HepG2 (cell line): ENCODE data around the gene OPN3. TPM values are rescaled to one million over a fixed set of nuclear protein-coding genes. Genes with fewer than 3 reads are reported as not detected.

ENCODE experiments used
- DNMT1 ChIP-seq: sonication (generic); formaldehyde crosslinking; IDR thresholded peaks from 2 replicates; pipeline ENCODE4 v1.5.1; 2020; ENCODE audit warnings: mild to moderate bottlenecking, missing genetic modification reagents
- ELF3 ChIP-seq: IDR thresholded peaks from 2 replicates; pipeline ENCODE4 v1.6.1; 2016; ENCODE audit warnings: missing genetic modification reagents, missing compliant biosample characterization
- GTF2F1 ChIP-seq: fragments of 150-350 bp; IDR thresholded peaks from 2 replicates; pipeline ENCODE4 v1.6.1; 2014; ENCODE audit warnings: low read length
- MAZ ChIP-seq, 2 experiments: sonication (generic) in 1 of 2; formaldehyde crosslinking in 1 of 2; IDR thresholded peaks; 2 replicates each; pipeline versions ENCODE4 v1.5.0 to v1.6.1; 2012 to 2020; ENCODE audit warnings: low read depth in 2 of 2, mild to moderate bottlenecking in 2 of 2, borderline replicate concordance in 1 of 2, improper control_type of control experiment in 1 of 2, low read length in 1 of 2, missing genetic modification reagents in 1 of 2, moderate library complexity in 1 of 2
- MIER2 ChIP-seq: IDR thresholded peaks from 2 replicates; pipeline ENCODE4 v1.6.1; 2016; ENCODE audit warnings: missing biosample characterization, missing genetic modification reagents
- MLLT10 ChIP-seq: sonication (generic); formaldehyde crosslinking; IDR thresholded peaks from 2 replicates; pipeline ENCODE4 v1.4.0; 2020; ENCODE audit warnings: missing genetic modification reagents
- NAIF1 ChIP-seq: sonication (generic); formaldehyde crosslinking; IDR thresholded peaks from 2 replicates; pipeline ENCODE4 v1.5.0; 2020; ENCODE audit warnings: mild to moderate bottlenecking, missing genetic modification reagents, borderline replicate concordance
- NBN ChIP-seq: fragments of 450-650 bp; conservative IDR thresholded peaks from 2 replicates; pipeline ENCODE4 v1.6.1; 2017
- PCBP2 ChIP-seq: fragments of 200-400 bp; formaldehyde crosslinking; optimal IDR thresholded peaks from 2 replicates; pipeline ENCODE3; 2018; ENCODE audit warnings: low read length, low read depth; ENCODE audit not compliant: poor library complexity, severe bottlenecking
- POLR2G ChIP-seq: fragments of 200-400 bp; formaldehyde crosslinking; IDR thresholded peaks from 2 replicates; pipeline ENCODE4 v1.6.1; 2018; ENCODE audit warnings: mild to moderate bottlenecking, low read depth, low read length, moderate library complexity
- RFX1 ChIP-seq: fragments of 450-650 bp; IDR thresholded peaks from 2 replicates; pipeline ENCODE4 v1.6.1; 2017
- SOX5 ChIP-seq: IDR thresholded peaks from 2 replicates; pipeline ENCODE4 v1.6.1; 2016; ENCODE audit warnings: borderline replicate concordance
- SSRP1 ChIP-seq: IDR thresholded peaks from 2 replicates; pipeline ENCODE4 v1.6.1; 2016; ENCODE audit warnings: control low read depth
- SUZ12 ChIP-seq: fragments of 150-350 bp; IDR thresholded peaks from 2 replicates; pipeline ENCODE4 v1.6.1; 2014; ENCODE audit warnings: low read depth, low read length
- TCF12 ChIP-seq, 2 experiments: fragments of 450-650 bp in 1 of 2; sonication (generic) in 1 of 2; formaldehyde crosslinking in 1 of 2; IDR thresholded peaks; 2 replicates each; pipeline versions ENCODE4 v1.6.1 to v1.8.0; 2017 to 2022; ENCODE audit warnings: antibody characterized with exemption in 1 of 2, mild to moderate bottlenecking in 1 of 2, missing genetic modification reagents in 1 of 2, moderate library complexity in 1 of 2
- TFAP4 ChIP-seq: sonication (generic); IDR thresholded peaks from 2 replicates; pipeline ENCODE4 v1.6.1; 2016; ENCODE audit warnings: low read depth, borderline replicate concordance
- ZFP90 ChIP-seq: sonication (generic); formaldehyde crosslinking; IDR thresholded peaks from 2 replicates; pipeline ENCODE4 v1.8.0; 2022; ENCODE audit warnings: missing genetic modification reagents, mild to moderate bottlenecking, inconsistent platforms, borderline replicate concordance
- ZNF367 ChIP-seq: sonication (generic); formaldehyde crosslinking; IDR thresholded peaks from 2 replicates; pipeline ENCODE4 v1.4.0; 2020; ENCODE audit warnings: missing genetic modification reagents, borderline replicate concordance
- ZNF710 ChIP-seq: sonication (generic); formaldehyde crosslinking; IDR thresholded peaks from 2 replicates; pipeline ENCODE4 v1.5.0; 2020; ENCODE audit warnings: mild to moderate bottlenecking, missing genetic modification reagents, borderline replicate concordance
- ZUFSP ChIP-seq: sonication (generic); formaldehyde crosslinking; IDR thresholded peaks from 2 replicates; pipeline ENCODE4 v1.9.0; 2021; ENCODE audit warnings: missing genetic modification reagents, mild to moderate bottlenecking, borderline replicate concordance
- polyA plus RNA-seq, 8 experiments: library from polyadenylated mRNA; depleted of rRNA in 3 of 8; stranded (reverse) in 7 of 8; unstranded in 1 of 8; fragments of >200 nt; fragmentation: Illumina TruSeq in 4 of 8; extraction: Trizol in 4 of 8; gene quantifications; 2 replicates each; pipeline versions ENCODE4 v1.2.1 to v1.2.3, GENCODE V29; 2011 to 2016; ENCODE audit warnings: low read depth in 4 of 8, missing spikeins in 1 of 8, mixed read lengths in 1 of 8; ENCODE audit not compliant: insufficient read depth in 1 of 8
- total RNA-seq, 5 experiments: library from RNA; depleted of rRNA; stranded (reverse); fragments of >200 nt; fragmentation: Illumina TruSeq; extraction: Trizol; gene quantifications; 2 replicates each; pipeline ENCODE4 v1.2.3, GENCODE V29; 2016; ENCODE audit warnings: low read depth in 1 of 5
- TF ChIP-seq, protein P1 (sequence below): sonication (generic); formaldehyde crosslinking; IDR thresholded peaks from 2 replicates; pipeline ENCODE4 v1.9.0; 2021; ENCODE audit warnings: missing genetic modification reagents, borderline replicate concordance
- TF ChIP-seq, protein P2 (sequence below): sonication (generic); formaldehyde crosslinking; IDR thresholded peaks from 2 replicates; pipeline ENCODE4 v1.4.0; 2020; ENCODE audit warnings: mild to moderate bottlenecking, low read depth, missing genetic modification reagents

Gene OPN3
- total and polyA plus RNA-seq, 2 of the 13 experiments (the other 11 are each of a cell fraction or from before 2014, with no cell fraction given) = 17.4 to 23.0 TPM

DNA sequence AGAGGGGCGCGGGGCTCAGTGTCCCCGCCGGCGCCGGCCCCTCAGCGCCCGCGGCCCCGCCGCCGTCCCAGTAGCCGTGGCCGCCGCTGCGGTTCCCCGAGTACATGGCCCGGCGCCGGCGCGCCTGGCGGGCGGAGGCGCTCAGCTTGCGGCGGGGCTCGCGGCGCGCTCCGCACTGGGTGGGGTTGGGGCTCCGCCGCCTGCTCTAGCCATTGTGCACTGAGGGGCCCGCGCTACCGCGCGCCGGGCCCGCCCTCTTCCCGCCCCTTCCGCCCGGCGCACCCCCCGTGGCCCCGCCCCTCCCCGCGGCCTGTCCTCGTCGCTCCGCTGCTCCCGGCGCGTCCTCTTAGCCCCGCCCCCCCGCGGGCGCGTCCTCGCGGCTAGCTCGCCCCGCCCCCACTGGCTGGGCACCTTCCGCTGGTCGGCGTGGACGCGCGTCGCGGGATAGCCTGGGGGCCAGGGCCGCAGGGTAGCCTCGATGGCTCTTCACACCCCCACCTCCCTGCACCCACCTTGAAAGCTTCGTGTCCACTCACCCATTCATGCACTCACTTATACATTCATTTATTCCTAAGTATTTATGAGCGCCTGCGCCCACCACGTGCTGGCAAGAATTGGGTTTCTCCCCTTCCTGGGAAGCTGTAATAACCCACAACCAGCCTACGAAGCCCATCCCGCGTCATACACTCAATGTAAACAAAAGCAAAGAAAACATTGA is at the start of gene OPN3, which contains the start of gene CHML (continued):
- peak; percentile 63; the same call in 1 of the 2 replicates for TF ChIP-seq MAZ (IDR thresholded peaks at IDR 0.05; ENCODE audit: borderline replicate concordance, low read depth, low read length)
- TF ChIP-seq MAZ (CRISPR knock-in tag; IDR thresholded peaks at IDR 0.05; ENCODE audit: low read depth) = peak; percentile 64
- TF ChIP-seq ZFP90 (CRISPR knock-in tag) = peak; percentile 68; the same call in 1 of the 2 replicates
- TF ChIP-seq ZNF710 (CRISPR knock-in tag) = no peak
- no peak for TF ChIP-seq GTF2F1
- TF ChIP-seq NAIF1 (CRISPR knock-in tag) = no peak
- no peak for TF ChIP-seq ZUFSP (CRISPR knock-in tag)
- TF ChIP-seq ELF3 (CRISPR knock-in tag) = no peak
- no peak for TF ChIP-seq ZNF367 (CRISPR knock-in tag)
- TF ChIP-seq, protein P1, sequence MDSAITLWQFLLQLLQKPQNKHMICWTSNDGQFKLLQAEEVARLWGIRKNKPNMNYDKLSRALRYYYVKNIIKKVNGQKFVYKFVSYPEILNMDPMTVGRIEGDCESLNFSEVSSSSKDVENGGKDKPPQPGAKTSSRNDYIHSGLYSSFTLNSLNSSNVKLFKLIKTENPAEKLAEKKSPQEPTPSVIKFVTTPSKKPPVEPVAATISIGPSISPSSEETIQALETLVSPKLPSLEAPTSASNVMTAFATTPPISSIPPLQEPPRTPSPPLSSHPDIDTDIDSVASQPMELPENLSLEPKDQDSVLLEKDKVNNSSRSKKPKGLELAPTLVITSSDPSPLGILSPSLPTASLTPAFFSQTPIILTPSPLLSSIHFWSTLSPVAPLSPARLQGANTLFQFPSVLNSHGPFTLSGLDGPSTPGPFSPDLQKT (CRISPR knock-in tag) = no peak
- TF ChIP-seq SUZ12 = no peak
- TF ChIP-seq MLLT10 = no peak
- no peak for TF ChIP-seq TCF12 (IDR thresholded peaks at IDR 0.05)
- no peak for TF ChIP-seq TCF12 (CRISPR knock-in tag; IDR thresholded peaks at IDR 0.05)
- TF ChIP-seq, protein P2, sequence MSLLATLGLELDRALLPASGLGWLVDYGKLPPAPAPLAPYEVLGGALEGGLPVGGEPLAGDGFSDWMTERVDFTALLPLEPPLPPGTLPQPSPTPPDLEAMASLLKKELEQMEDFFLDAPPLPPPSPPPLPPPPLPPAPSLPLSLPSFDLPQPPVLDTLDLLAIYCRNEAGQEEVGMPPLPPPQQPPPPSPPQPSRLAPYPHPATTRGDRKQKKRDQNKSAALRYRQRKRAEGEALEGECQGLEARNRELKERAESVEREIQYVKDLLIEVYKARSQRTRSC (CRISPR knock-in tag) = no peak
- TF ChIP-seq NBN = no peak
- TF ChIP-seq SSRP1 (CRISPR knock-in tag) = no peak
- TF ChIP-seq POLR2G = peak; percentile 73
- TF ChIP-seq PCBP2 = no peak
- no peak for TF ChIP-seq SOX5 (CRISPR knock-in tag)
- no peak for TF ChIP-seq TFAP4
- no peak for TF ChIP-seq RFX1
- no peak for TF ChIP-seq DNMT1
- no peak for TF ChIP-seq MIER2 (CRISPR knock-in tag)
